ENCODE results near the gene ST7. TPM values are rescaled to one million over a fixed set of nuclear protein-coding genes. Genes with fewer than 3 reads are reported as not detected.

ST7 gene
- total and polyA plus RNA-seq, 2 of the 8 experiments (the other 6 are each of a cell fraction or from before 2014, with no cell fraction given), result 16.3 to 18.0 TPM

GRCh38 chr7:116984917-116985316 is 31.6 kb downstream of the ST7 start (continued):
- TF ChIP-seq CTCF (IDR thresholded peaks at IDR 0.05; ENCODE audit: control extremely low read depth in 1 of 3, insufficient read depth in 1 of 3, low read depth in 1 of 3, low read length in 3 of 3) (peak in 2 of 3 experiments; percentile 36 to 50; a peak in 2 of 4 replicates), CBX5 (IDR thresholded peaks at IDR 0.05; ENCODE audit: low read depth, low read length) (no peak), JUN (IDR thresholded peaks at IDR 0.05; ENCODE audit: low read depth, low read length) (no peak)

Measured in H1 (cell line).